GM23338 (cell line): ENCODE measurements around the gene TMED7. TPM values are rescaled to one million over a fixed set of nuclear protein-coding genes. Genes with fewer than 3 reads are reported as not detected.
"Not testable (repeated sequence)": the region's sequence is repeated elsewhere in the genome, so short reads cannot be mapped to it uniquely, and the experiment has no call there.

Experiments used
- ATAC-seq: fragments of 200-7000 bp; cut with Tn5 transposase; 3 replicates; pipeline ENCODE4 v1.9.1; 2020
- DNase-seq: peaks from one replicate; pipeline ENCODE4 v3.0.0-alpha.2; 2015; ENCODE audit warnings: low spot score
- H2AFZ ChIP-seq: fragments of 200-600 bp; sonication (generic); 2 replicates; pipeline ENCODE4 v1.8.0; 2016; ENCODE audit warnings: antibody characterized with exemption, mild to moderate bottlenecking, moderate library complexity
- H3F3A ChIP-seq: fragments of 200-600 bp; sonication (generic); replicated peaks from 2 replicates; pipeline ENCODE4 v1.8.0; 2017; ENCODE audit warnings: antibody characterized with exemption, mixed run types, low read depth
- H3K27ac ChIP-seq: fragments of 200-600 bp; sonication (generic); 2 replicates; pipeline ENCODE4 v1.6.1; 2016; ENCODE audit warnings: low read depth
- H3K27me3 ChIP-seq: fragments of 200-600 bp; sonication (generic); 2 replicates; pipeline ENCODE4 v1.8.0; 2016; ENCODE audit warnings: mild to moderate bottlenecking, mixed run types, moderate library complexity; ENCODE audit not compliant: insufficient read depth
- H3K36me3 ChIP-seq: fragments of 200-600 bp; sonication (generic); 2 replicates; pipeline ENCODE4 v1.8.0; 2016; ENCODE audit warnings: mild to moderate bottlenecking; ENCODE audit not compliant: insufficient read depth
- H3K4me1 ChIP-seq: fragments of 200-600 bp; sonication (generic); 2 replicates; pipeline ENCODE4 v1.8.0; 2016; ENCODE audit warnings: mild to moderate bottlenecking, moderate library complexity; ENCODE audit not compliant: insufficient read depth
- H3K4me2 ChIP-seq: fragments of 200-600 bp; sonication (generic); 2 replicates; pipeline ENCODE4 v1.7.1; 2017; ENCODE audit warnings: mixed run types
- H3K4me3 ChIP-seq: fragments of 200-600 bp; sonication (generic); 2 replicates; pipeline ENCODE4 v1.6.1; 2016; ENCODE audit warnings: mixed run types
- H3K79me2 ChIP-seq: fragments of 200-600 bp; sonication (generic); replicated peaks from 2 replicates; pipeline ENCODE4 v1.8.0; 2017; ENCODE audit warnings: mild to moderate bottlenecking; ENCODE audit not compliant: insufficient read depth
- H3K9me2 ChIP-seq: fragments of 200-600 bp; sonication (generic); 2 replicates; pipeline ENCODE4 v1.8.0; 2017; ENCODE audit not compliant: insufficient read depth
- H4K20me1 ChIP-seq: fragments of 200-600 bp; sonication (generic); replicated peaks from 2 replicates; pipeline ENCODE4 v1.8.0; 2017; ENCODE audit warnings: mild to moderate bottlenecking; ENCODE audit not compliant: insufficient read depth
- H3K27ac Mint-ChIP-seq: 2 replicates; pipeline ENCODE4 v1.8.0; 2020; ENCODE audit warnings: inconsistent platforms, mild to moderate bottlenecking, moderate library complexity, mixed read lengths
- H3K27me3 Mint-ChIP-seq: 3 replicates; pipeline ENCODE4 v1.8.0; 2022; ENCODE audit warnings: low read depth, mild to moderate bottlenecking, moderate library complexity, mixed read lengths, inconsistent platforms; ENCODE audit not compliant: insufficient read depth, poor library complexity
- H3K36me3 Mint-ChIP-seq: 3 replicates; pipeline ENCODE4 v1.8.0; 2021; ENCODE audit warnings: low read depth, mild to moderate bottlenecking, inconsistent platforms, moderate library complexity, mixed read lengths
- H3K4me1 Mint-ChIP-seq: 3 replicates; pipeline ENCODE4 v1.8.0; 2020; ENCODE audit warnings: mild to moderate bottlenecking, inconsistent platforms, mixed read lengths
- H3K4me3 Mint-ChIP-seq: 3 replicates; pipeline ENCODE4 v1.8.0; 2021; ENCODE audit warnings: moderate library complexity, mild to moderate bottlenecking, inconsistent platforms, mixed read lengths
- H3K9me3 Mint-ChIP-seq: 3 replicates; pipeline ENCODE4 v1.8.0; 2020; ENCODE audit warnings: moderate library complexity, mild to moderate bottlenecking, inconsistent platforms, mixed read lengths
- CREB1 ChIP-seq: fragments of 250-450 bp; sonication (Bioruptor Pico); IDR thresholded peaks from 2 replicates; pipeline ENCODE4 v1.5.0; 2020; ENCODE audit warnings: low read depth, mild to moderate bottlenecking, moderate library complexity
- CTCF ChIP-seq, 2 experiments: fragments of 200-600 bp in 1 of 2; sonication (generic) in 1 of 2; conservative IDR thresholded peaks; 2 replicates each; pipeline versions ENCODE4 v1.5.1 to v1.6.1; 2016 to 2017; ENCODE audit warnings: antibody characterized with exemption in 2 of 2, low read depth in 2 of 2, mild to moderate bottlenecking in 2 of 2, moderate library complexity in 1 of 2
- ETS1 ChIP-seq: IDR thresholded peaks from 2 replicates; pipeline ENCODE4 v1.6.1; 2016; ENCODE audit warnings: antibody characterized with exemption
- EZH2 ChIP-seq: fragments of 200-600 bp; sonication (generic); IDR thresholded peaks from one replicate; pipeline ENCODE4 v1.8.0; 2017; ENCODE audit warnings: antibody characterized with exemption, mild to moderate bottlenecking, low read depth; ENCODE audit not compliant: unreplicated experiment
- EZH2phosphoT487 ChIP-seq: fragments of 200-600 bp; sonication (generic); IDR thresholded peaks from one replicate; pipeline ENCODE4 v1.8.1; 2018; ENCODE audit warnings: antibody characterized with exemption; ENCODE audit not compliant: unreplicated experiment
- NANOG ChIP-seq: IDR thresholded peaks from 2 replicates; pipeline ENCODE4 v1.6.1; 2016; ENCODE audit warnings: antibody characterized with exemption, borderline replicate concordance
- REST ChIP-seq: IDR thresholded peaks from one replicate; pipeline ENCODE4 v1.6.1; 2018; ENCODE audit warnings: antibody characterized with exemption; ENCODE audit not compliant: unreplicated experiment
- STAT1 ChIP-seq: IDR thresholded peaks from one replicate; pipeline ENCODE4 v1.6.1; 2016; ENCODE audit warnings: antibody characterized with exemption; ENCODE audit not compliant: unreplicated experiment
- ZNF114 ChIP-seq: fragments of 250-450 bp; sonication (Bioruptor Pico); IDR thresholded peaks from 2 replicates; pipeline ENCODE4 v1.5.0; 2020; ENCODE audit warnings: mild to moderate bottlenecking, moderate library complexity
- polyA plus RNA-seq: library from polyadenylated mRNA; unstranded; fragments of >200 nt; fragmentation: Nextera tagmentation; extraction: Ambion mirVana; gene quantifications from 2 replicates; pipeline ENCODE4 v1.2.1, GENCODE V29; 2016
- total RNA-seq: library from RNA; depleted of rRNA; stranded (reverse); fragments of >200 nt; shearing (Covaris generic); gene quantifications from 2 replicates; pipeline ENCODE4 v1.2.3, GENCODE V29; 2014

Gene TMED7
- total and polyA plus RNA-seq, 2 experiments from 2014 or later, result 30.2 to 158 TPM

- Histone ChIP-seq H3K4me3 (no peak overlapping the region), H3K27me3 (no peaks in the 10 kb centered on the region), H3K27ac (no peak overlapping the region), H3K9me2 (peaks cover 9% of the 10 kb centered on the region; the same call in 1 of the 2 replicates), H4K20me1 (no peaks in the 10 kb centered on the region), H3K79me2 (no peaks in the 10 kb centered on the region), H3K4me2 (no peak overlapping the region), H2AFZ (peak overlapping the region; percentile 77), H3F3A (no peaks in the 10 kb centered on the region), H3K4me1 (peaks cover 7% of the 10 kb centered on the region), H3K36me3 (no peaks in the 10 kb centered on the region)
- Mint-ChIP-seq H3K4me3 (no peak overlapping the region), H3K36me3 (no peaks in the 10 kb centered on the region), H3K27me3 (no peaks in the 10 kb centered on the region), H3K27ac (no peak overlapping the region), H3K9me3 (no peaks in the 10 kb centered on the region), H3K4me1 (peaks cover 3% of the 10 kb centered on the region)
- no peak for DNase-seq
- no peak for ATAC-seq
- TF ChIP-seq ETS1 (no peak), NANOG (no peak), ZNF114 (CRISPR knock-in tag) (no peak), EZH2 (no peak), CREB1 (CRISPR knock-in tag) (no peak), STAT1 (no peak)
These were observed 22.2 kb upstream of the TMED7 start for GRCh38 chr5:115648056-115648455.

GRCh38 chr5:115645386-115645785, 19.6 kb upstream of the TMED7 start:
- H4K20me1 ChIP-seq, ATAC-seq, H3K27me3 ChIP-seq, H3K9me3 Mint-ChIP-seq, H3K4me3 ChIP-seq, H3K27me3 Mint-ChIP-seq, H2AFZ ChIP-seq, H3K36me3 ChIP-seq, H3K36me3 Mint-ChIP-seq, H3K27ac Mint-ChIP-seq, H3K4me3 Mint-ChIP-seq, H3K79me2 ChIP-seq, H3K4me1 ChIP-seq, DNase-seq, H3K4me2 ChIP-seq, H3K27ac ChIP-seq, H3K4me1 Mint-ChIP-seq, H3K9me2 ChIP-seq, H3F3A ChIP-seq: not testable (repeated sequence)
- TF ChIP-seq CTCF (conservative IDR thresholded peaks at IDR 0.05; ENCODE audit: low read depth in 2 of 2), result peak in 1 of 2 experiments; percentile 21; a peak in 1 of 4 replicates

- Histone ChIP-seq H3K4me3 (no peak overlapping the region), H3K9me2 (0 out of 2 replicates have a peak, but pooled peaks cover 5% of the 10 kb centered on the region), H2AFZ (no peak overlapping the region), H4K20me1 (no peaks in the 10 kb centered on the region), H3K36me3 (no peaks in the 10 kb centered on the region), H3K4me1 (peaks cover 7% of the 10 kb centered on the region), H3K27ac (no peak overlapping the region), H3F3A (no peaks in the 10 kb centered on the region), H3K79me2 (no peaks in the 10 kb centered on the region), H3K27me3 (no peaks in the 10 kb centered on the region), H3K4me2 (no peak overlapping the region)
- no peaks in the 10 kb centered on the region for H3K9me3 Mint-ChIP-seq
- no peak for ATAC-seq
- H3K4me3 Mint-ChIP-seq, result no peak overlapping the region
- no peak for DNase-seq
- H3K4me1 Mint-ChIP-seq, result peaks cover 7% of the 10 kb centered on the region
- H3K27me3 Mint-ChIP-seq, result peaks cover 3% of the 10 kb centered on the region
- H3K36me3 Mint-ChIP-seq, result no peaks in the 10 kb centered on the region
- H3K27ac Mint-ChIP-seq, result no peak overlapping the region
- TF ChIP-seq REST (no peak), EZH2phosphoT487 (no peak), ETS1 (no peak), EZH2 (no peak), NANOG (no peak)
These were observed 18.2 kb upstream of the TMED7 start for GRCh38 chr5:115644046-115644445.
